ENCODE results near the gene DNASE1L2.

Gene DNASE1L2

GRCh38 chr16:2243031-2243528 lies 6.8 kb downstream of the DNASE1L2 start:
- TF ChIP-seq, protein P1, sequence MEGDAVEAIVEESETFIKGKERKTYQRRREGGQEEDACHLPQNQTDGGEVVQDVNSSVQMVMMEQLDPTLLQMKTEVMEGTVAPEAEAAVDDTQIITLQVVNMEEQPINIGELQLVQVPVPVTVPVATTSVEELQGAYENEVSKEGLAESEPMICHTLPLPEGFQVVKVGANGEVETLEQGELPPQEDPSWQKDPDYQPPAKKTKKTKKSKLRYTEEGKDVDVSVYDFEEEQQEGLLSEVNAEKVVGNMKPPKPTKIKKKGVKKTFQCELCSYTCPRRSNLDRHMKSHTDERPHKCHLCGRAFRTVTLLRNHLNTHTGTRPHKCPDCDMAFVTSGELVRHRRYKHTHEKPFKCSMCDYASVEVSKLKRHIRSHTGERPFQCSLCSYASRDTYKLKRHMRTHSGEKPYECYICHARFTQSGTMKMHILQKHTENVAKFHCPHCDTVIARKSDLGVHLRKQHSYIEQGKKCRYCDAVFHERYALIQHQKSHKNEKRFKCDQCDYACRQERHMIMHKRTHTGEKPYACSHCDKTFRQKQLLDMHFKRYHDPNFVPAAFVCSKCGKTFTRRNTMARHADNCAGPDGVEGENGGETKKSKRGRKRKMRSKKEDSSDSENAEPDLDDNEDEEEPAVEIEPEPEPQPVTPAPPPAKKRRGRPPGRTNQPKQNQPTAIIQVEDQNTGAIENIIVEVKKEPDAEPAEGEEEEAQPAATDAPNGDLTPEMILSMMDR (conservative IDR thresholded peaks at IDR 0.05), result no peak
- no peak for TF ChIP-seq ZFX (IDR thresholded peaks at IDR 0.05)
- H3K27ac ChIP-seq, result no peak overlapping the region

DNA sequence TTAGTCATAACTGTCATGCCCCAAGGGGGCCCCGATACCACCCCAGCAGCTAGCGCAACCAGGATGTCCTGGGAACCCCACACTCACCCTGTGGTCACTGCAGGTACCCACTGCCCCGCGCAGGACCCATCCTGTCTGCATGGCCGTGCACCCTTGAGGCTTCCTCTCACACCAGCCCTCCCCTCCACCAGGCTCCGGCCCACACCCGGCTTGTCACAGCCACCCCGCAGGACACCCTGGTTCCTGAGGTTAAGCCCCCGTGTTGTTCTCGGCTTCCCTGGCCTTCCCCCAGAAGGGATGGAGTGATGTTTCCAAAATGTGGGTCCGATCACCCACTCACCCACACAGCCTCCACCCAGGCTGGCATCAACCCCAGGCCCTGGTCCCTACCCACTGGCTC lies 7.5 kb downstream of the DNASE1L2 start:
- TF ChIP-seq ZFX (IDR thresholded peaks at IDR 0.05), result no peak
- TF ChIP-seq, protein P1 (conservative IDR thresholded peaks at IDR 0.05), result no peak
- H3K27ac ChIP-seq, result no peak overlapping the region

DNA sequence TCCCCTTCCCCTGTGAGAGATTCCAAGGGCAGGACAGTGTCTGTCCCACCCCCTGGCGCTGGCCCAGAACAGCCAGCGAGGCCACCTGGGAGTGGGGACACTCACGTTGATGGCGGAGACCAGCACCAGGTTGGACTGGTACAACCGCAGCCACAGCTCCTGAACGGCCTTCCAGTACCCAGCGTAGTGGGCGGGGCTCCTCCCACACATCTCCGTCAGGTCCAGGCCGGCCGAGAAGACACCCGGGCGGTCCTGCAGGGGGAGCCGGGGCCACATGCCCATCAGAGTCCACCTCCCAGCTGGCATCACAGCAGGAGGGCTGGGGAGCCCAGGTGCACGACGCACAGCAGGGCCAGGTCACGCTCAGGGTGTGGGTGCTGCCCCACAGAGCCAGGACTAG lies 8.1 kb downstream of the DNASE1L2 start:
- TF ChIP-seq ZFX (IDR thresholded peaks at IDR 0.05), result no peak
- H3K27ac ChIP-seq, result no peak overlapping the region

GRCh38 chr16:2244926-2245795 lies 8.9 kb downstream of the DNASE1L2 start:
- H3K27ac ChIP-seq, result no peak overlapping the region
- TF ChIP-seq, protein P1 (conservative IDR thresholded peaks at IDR 0.05), result no peak
- no peak for TF ChIP-seq ZFX (IDR thresholded peaks at IDR 0.05)

DNA sequence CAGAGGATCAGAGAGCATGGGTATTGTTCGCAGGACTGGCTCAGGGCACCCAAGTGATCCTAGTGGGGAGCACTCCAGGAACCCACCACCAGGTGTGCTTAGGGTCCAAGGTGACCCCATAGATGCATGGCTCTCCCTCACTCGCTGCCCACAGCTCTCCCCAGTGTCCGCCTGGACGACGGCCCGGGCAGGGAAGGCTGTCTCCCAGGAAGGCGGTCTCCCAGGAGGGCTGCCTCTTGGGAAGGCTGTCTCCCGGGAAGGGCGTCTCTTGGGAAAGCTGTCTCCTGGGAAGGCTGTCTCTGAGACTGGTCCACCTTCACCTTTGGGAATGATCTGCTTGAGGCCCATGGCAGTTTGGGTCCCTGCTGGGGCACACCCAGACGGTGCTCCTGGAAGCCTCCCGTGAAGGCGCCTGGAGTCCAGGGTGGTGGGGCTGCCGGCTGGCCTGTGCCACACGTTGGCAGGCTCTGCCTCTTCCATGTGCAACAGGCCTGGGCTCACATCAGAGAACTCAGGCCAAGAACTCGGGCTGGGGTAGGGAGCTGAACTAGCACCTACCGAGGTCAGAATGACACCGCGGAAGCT lies 10.1 kb downstream of the DNASE1L2 start:
- no peak overlapping the region for H3K27ac ChIP-seq
- TF ChIP-seq, protein P1 (conservative IDR thresholded peaks at IDR 0.05), result no peak
- TF ChIP-seq ZFX (IDR thresholded peaks at IDR 0.05), result no peak

GRCh38 chr16:2250652-2251295 lies 14.5 kb downstream of the DNASE1L2 start:
- TF ChIP-seq, protein P1 (conservative IDR thresholded peaks at IDR 0.05), result no peak
- no peak for TF ChIP-seq ZFX (IDR thresholded peaks at IDR 0.05)
- peak overlapping the region; percentile 83 for H3K27ac ChIP-seq

- peak; percentile 57; the same call in 1 of the 2 replicates for TF ChIP-seq ZFX (IDR thresholded peaks at IDR 0.05)
- TF ChIP-seq, protein P1 (conservative IDR thresholded peaks at IDR 0.05), result no peak; the same call in 1 of the 2 replicates
- H3K27ac ChIP-seq, result peak within 1 kb of the TSS; percentile 83
Measured at GRCh38 chr16:2251296-2252111, 15.3 kb downstream of the DNASE1L2 start, which contains the start of gene ECI1. TSS of gene ECI1 (minus strand) at chr16:2251587. CDS start at chr16:2251566, 21 bp downstream.

Data from C4-2B (cell line).